Type B pancreatic cell (in vitro differentiated cells): ENCODE results near the gene SLAIN2. TPM values are rescaled to one million over a fixed set of nuclear protein-coding genes. Genes with fewer than 3 reads are reported as not detected.

Experiments used
- DNase-seq: peaks from one replicate; pipeline ENCODE4 v3.0.0; 2021; ENCODE audit warnings: mixed read lengths; ENCODE audit not compliant: unreplicated experiment; ENCODE audit errors: extremely low spot score
- H3K27ac Mint-ChIP-seq: 2 replicates; pipeline ENCODE4 v1.8.0; 2021; ENCODE audit warnings: mild to moderate bottlenecking, mixed read lengths
- H3K27me3 Mint-ChIP-seq: 2 replicates; pipeline ENCODE4 v1.8.0; 2021; ENCODE audit warnings: mixed read lengths
- H3K36me3 Mint-ChIP-seq: 2 replicates; pipeline ENCODE4 v1.8.0; 2021; ENCODE audit warnings: mixed read lengths
- H3K4me1 Mint-ChIP-seq: one replicate; pipeline ENCODE4 v1.8.0; 2021; ENCODE audit warnings: mixed read lengths; ENCODE audit not compliant: unreplicated experiment
- H3K4me3 Mint-ChIP-seq: 2 replicates; pipeline ENCODE4 v1.8.0; 2021; ENCODE audit warnings: mild to moderate bottlenecking, mixed read lengths
- H3K9me3 Mint-ChIP-seq: 2 replicates; pipeline ENCODE4 v1.8.0; 2021; ENCODE audit warnings: mixed read lengths
- CTCF ChIP-seq: fragments of 200-600 bp; sonication (generic); conservative IDR thresholded peaks from 2 replicates; pipeline ENCODE4 v1.5.0; 2021; ENCODE audit warnings: antibody characterized with exemption, mild to moderate bottlenecking
- total RNA-seq: library from RNA; stranded (reverse); gene quantifications from 2 replicates; pipeline ENCODE4 v1.2.1, GENCODE V29; 2021; ENCODE audit warnings: low replicate concordance

The SLAIN2 gene
- total RNA-seq, 1 donor from 2014 or later: 55.8 TPM

DNA sequence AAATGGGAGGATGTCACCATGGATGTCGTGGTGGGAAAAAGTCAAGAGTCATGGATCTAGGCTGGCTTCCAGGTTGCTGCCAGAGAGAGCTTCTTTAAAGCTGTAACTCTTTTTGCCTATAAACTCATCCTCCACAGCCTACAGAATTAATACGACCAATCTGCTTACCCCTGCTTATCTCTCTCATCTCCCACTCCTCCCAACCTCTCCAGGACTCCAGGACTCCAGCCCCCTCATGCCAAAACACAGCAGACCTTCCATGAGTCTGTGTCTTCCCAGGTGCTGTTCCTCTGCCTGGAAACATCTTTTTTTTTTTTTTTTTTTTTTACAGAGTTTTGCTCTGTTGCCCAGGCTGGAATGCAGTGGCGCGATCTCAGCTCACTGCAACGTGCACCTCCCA lies 126.6 kb downstream of the SLAIN2 start:
- H3K27me3 Mint-ChIP-seq: no peaks in the 10 kb centered on the region
- H3K4me3 Mint-ChIP-seq: no peak overlapping the region
- TF ChIP-seq CTCF: no peak
- no peaks in the 10 kb centered on the region for H3K9me3 Mint-ChIP-seq
- H3K27ac Mint-ChIP-seq: no peak overlapping the region
- H3K36me3 Mint-ChIP-seq: no peaks in the 10 kb centered on the region
- peaks cover 5% of the 10 kb centered on the region for H3K4me1 Mint-ChIP-seq
- no peak for DNase-seq

- Mint-ChIP-seq H3K4me1 (peaks cover 5% of the 10 kb centered on the region), H3K9me3 (no peaks in the 10 kb centered on the region), H3K36me3 (no peaks in the 10 kb centered on the region), H3K27me3 (no peaks in the 10 kb centered on the region), H3K4me3 (no peak overlapping the region), H3K27ac (no peak overlapping the region)
- TF ChIP-seq CTCF: no peak
- DNase-seq: no peak
Observed at GRCh38 chr4:48470137-48470536, 128.8 kb downstream of the SLAIN2 start.

GRCh38 chr4:48470570-48470969 lies 129.2 kb downstream of the SLAIN2 start:
- no peaks in the 10 kb centered on the region for H3K27me3 Mint-ChIP-seq
- H3K27ac Mint-ChIP-seq: no peak overlapping the region
- H3K36me3 Mint-ChIP-seq: no peaks in the 10 kb centered on the region
- TF ChIP-seq CTCF: no peak
- peaks cover 5% of the 10 kb centered on the region for H3K4me1 Mint-ChIP-seq
- H3K9me3 Mint-ChIP-seq: no peaks in the 10 kb centered on the region
- no peak overlapping the region for H3K4me3 Mint-ChIP-seq
- DNase-seq: no peak

- H3K4me3 Mint-ChIP-seq: no peak overlapping the region
- peaks cover 5% of the 10 kb centered on the region for H3K4me1 Mint-ChIP-seq
- H3K9me3 Mint-ChIP-seq: no peaks in the 10 kb centered on the region
- no peak for TF ChIP-seq CTCF
- no peaks in the 10 kb centered on the region for H3K27me3 Mint-ChIP-seq
- H3K27ac Mint-ChIP-seq: no peak overlapping the region
- no peaks in the 10 kb centered on the region for H3K36me3 Mint-ChIP-seq
- DNase-seq: no peak
Observed at GRCh38 chr4:48472794-48473193, 131.5 kb downstream of the SLAIN2 start.

- Mint-ChIP-seq H3K9me3 (no peaks in the 10 kb centered on the region), H3K4me1 (no peaks in the 10 kb centered on the region), H3K36me3 (no peaks in the 10 kb centered on the region), H3K4me3 (no peak overlapping the region), H3K27me3 (peaks cover 7% of the 10 kb centered on the region), H3K27ac (no peak overlapping the region)
- DNase-seq: no peak
- TF ChIP-seq CTCF: no peak
Observed at GRCh38 chr4:48475770-48476169, 134.4 kb downstream of the SLAIN2 start.

Other genes starting within 250 kb of the SLAIN2 start
- gene TXK, start 207.3 kb upstream of the SLAIN2 start, total RNA-seq: 1.3 and 2.2 TPM in 2 replicates
- gene TEC, start 71.7 kb upstream of the SLAIN2 start, total RNA-seq: 1.8 and 3.8 TPM in 2 replicates
- 0.99 and 2.8 TPM in 2 replicates for gene SLC10A4, start 141.8 kb downstream of the SLAIN2 start, total RNA-seq
- gene ZAR1, start 148.7 kb downstream of the SLAIN2 start, total RNA-seq: 0.57 TPM in 1 of 2 replicates, not detected in the other